ENCODE measurements around the gene KCNMA1.

DNA sequence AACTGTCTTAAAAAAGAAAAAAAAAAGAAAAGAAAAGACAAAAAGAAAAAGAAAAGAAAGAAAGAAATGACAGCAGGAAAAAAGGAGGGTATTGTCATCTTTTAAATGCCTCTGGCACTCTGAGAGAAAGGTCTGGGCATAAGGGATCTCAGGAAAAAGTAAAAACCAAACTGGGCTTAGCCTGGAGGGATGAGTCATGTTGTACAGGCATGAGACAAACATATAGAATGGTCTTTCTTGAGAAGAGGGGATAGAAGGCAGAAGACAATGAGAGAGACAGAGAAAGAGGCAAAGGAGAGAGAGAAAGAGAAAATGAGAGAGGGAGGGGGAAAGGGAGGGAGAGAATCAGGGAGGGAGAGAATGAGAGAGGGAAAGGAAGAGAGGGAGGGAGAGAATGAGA is 32.3 kb upstream of the KCNMA1 start:
- TF ChIP-seq, protein P1, sequence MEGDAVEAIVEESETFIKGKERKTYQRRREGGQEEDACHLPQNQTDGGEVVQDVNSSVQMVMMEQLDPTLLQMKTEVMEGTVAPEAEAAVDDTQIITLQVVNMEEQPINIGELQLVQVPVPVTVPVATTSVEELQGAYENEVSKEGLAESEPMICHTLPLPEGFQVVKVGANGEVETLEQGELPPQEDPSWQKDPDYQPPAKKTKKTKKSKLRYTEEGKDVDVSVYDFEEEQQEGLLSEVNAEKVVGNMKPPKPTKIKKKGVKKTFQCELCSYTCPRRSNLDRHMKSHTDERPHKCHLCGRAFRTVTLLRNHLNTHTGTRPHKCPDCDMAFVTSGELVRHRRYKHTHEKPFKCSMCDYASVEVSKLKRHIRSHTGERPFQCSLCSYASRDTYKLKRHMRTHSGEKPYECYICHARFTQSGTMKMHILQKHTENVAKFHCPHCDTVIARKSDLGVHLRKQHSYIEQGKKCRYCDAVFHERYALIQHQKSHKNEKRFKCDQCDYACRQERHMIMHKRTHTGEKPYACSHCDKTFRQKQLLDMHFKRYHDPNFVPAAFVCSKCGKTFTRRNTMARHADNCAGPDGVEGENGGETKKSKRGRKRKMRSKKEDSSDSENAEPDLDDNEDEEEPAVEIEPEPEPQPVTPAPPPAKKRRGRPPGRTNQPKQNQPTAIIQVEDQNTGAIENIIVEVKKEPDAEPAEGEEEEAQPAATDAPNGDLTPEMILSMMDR (IDR thresholded peaks at IDR 0.05 in 2 of 3, conservative IDR thresholded peaks at IDR 0.05 in 1 of 3; ENCODE audit: borderline replicate concordance in 1 of 3, insufficient read depth in 1 of 3, low read depth in 2 of 3, low read length in 2 of 3), result no peak
- no peak for TF ChIP-seq EZH2 (IDR thresholded peaks at IDR 0.05)
- TF ChIP-seq JUND (IDR thresholded peaks at IDR 0.05), result no peak
- TF ChIP-seq EZH2phosphoT487 (IDR thresholded peaks at IDR 0.05; ENCODE audit: borderline replicate concordance), result no peak
- no peak for TF ChIP-seq EGR1 (IDR thresholded peaks at IDR 0.05; ENCODE audit: low read depth)
- no peak for TF ChIP-seq ZFX (IDR thresholded peaks at IDR 0.05)
- TF ChIP-seq, protein P2, sequence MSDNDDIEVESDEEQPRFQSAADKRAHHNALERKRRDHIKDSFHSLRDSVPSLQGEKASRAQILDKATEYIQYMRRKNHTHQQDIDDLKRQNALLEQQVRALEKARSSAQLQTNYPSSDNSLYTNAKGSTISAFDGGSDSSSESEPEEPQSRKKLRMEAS (IDR thresholded peaks at IDR 0.05), result no peak
- no peak for TF ChIP-seq POLR2A (IDR thresholded peaks at IDR 0.05; ENCODE audit: borderline replicate concordance, extremely low read depth, insufficient read depth, insufficient read length)
- TF ChIP-seq CEBPB (IDR thresholded peaks at IDR 0.05; ENCODE audit: low read depth), result no peak
- no peak for TF ChIP-seq POLR2AphosphoS5 (IDR thresholded peaks at IDR 0.05; ENCODE audit: low read depth, low read length)
- TF ChIP-seq RAD21 (IDR thresholded peaks at IDR 0.05; ENCODE audit: low read depth), result no peak

All from HCT116 (cell line).